Measurements from ENCODE around the gene EFCAB11. TPM values are rescaled to one million over a fixed set of nuclear protein-coding genes. Genes with fewer than 3 reads are reported as not detected.

The EFCAB11 gene
- total and polyA plus RNA-seq, 8 donors: 1.3 to 5.8 (median 2.6) TPM

- Histone ChIP-seq H3K27me3 (no peaks in the 10 kb centered on the region), H3K36me3 (no peaks in the 10 kb centered on the region), H3K9me3 (no peaks in the 10 kb centered on the region), H3K4me1 (no peaks in the 10 kb centered on the region), H3K27ac (no peak overlapping the region), H3K4me3 (no peak overlapping the region)
- DNase-seq (no peak), ATAC-seq (no peak), FAIRE-seq (no peak)
- no peak for TF ChIP-seq CTCF (IDR thresholded peaks at IDR 0.05)
- intact Hi-C loops (cut with DNase I): no loop called here
- WGBS, 2 donors: 85 to 88% methylated on average over 4 of the region's 4 CpGs
Observed at GRCh38 chr14:89781046-89781445, 173.5 kb downstream of the EFCAB11 start.

GRCh38 chr14:89779707-89780106, 174.8 kb downstream of the EFCAB11 start:
- Histone ChIP-seq H3K4me1 (no peaks in the 10 kb centered on the region), H3K4me3 (no peak overlapping the region), H3K27ac (no peak overlapping the region), H3K27me3 (no peaks in the 10 kb centered on the region), H3K9me3 (no peaks in the 10 kb centered on the region), H3K36me3 (no peaks in the 10 kb centered on the region)
- ATAC-seq (no peak), DNase-seq (no peak), FAIRE-seq (no peak)
- no peak for TF ChIP-seq CTCF (IDR thresholded peaks at IDR 0.05)
- intact Hi-C loops (cut with DNase I): no loop called here
- WGBS, 2 donors: 73% methylated on average over 7 of the region's 8 CpGs

- no peaks in the 10 kb centered on the region for H3K27me3 ChIP-seq
- no peaks in the 10 kb centered on the region for H3K9me3 ChIP-seq
- FAIRE-seq (no peak), ATAC-seq (no peak), DNase-seq (no peak)
- no peak overlapping the region for H3K27ac ChIP-seq
- H3K4me1 ChIP-seq: no peaks in the 10 kb centered on the region
- intact Hi-C loops (cut with DNase I): no loop called here
- TF ChIP-seq CTCF (IDR thresholded peaks at IDR 0.05): no peak
- H3K36me3 ChIP-seq: no peaks in the 10 kb centered on the region
- no peak overlapping the region for H3K4me3 ChIP-seq
- WGBS, 2 donors: 88 to 93% methylated on average over 3 of the region's 3 CpGs
Observed at GRCh38 chr14:89775946-89776345, 178.6 kb downstream of the EFCAB11 start.

- H3K27ac ChIP-seq: no peak overlapping the region
- no peaks in the 10 kb centered on the region for H3K4me1 ChIP-seq
- no peaks in the 10 kb centered on the region for H3K27me3 ChIP-seq
- FAIRE-seq (no peak), ATAC-seq (no peak), DNase-seq (no peak)
- intact Hi-C loops (cut with DNase I): no loop called here
- no peak overlapping the region for H3K4me3 ChIP-seq
- TF ChIP-seq CTCF (IDR thresholded peaks at IDR 0.05): no peak
- WGBS, 2 donors: 83 to 91% methylated on average over 7 of the region's 7 CpGs
- no peaks in the 10 kb centered on the region for H3K9me3 ChIP-seq
- no peaks in the 10 kb centered on the region for H3K36me3 ChIP-seq
Observed at GRCh38 chr14:89775151-89775550, 179.4 kb downstream of the EFCAB11 start.

GRCh38 chr14:89773644-89774316, 180.8 kb downstream of the EFCAB11 start:
- no peaks in the 10 kb centered on the region for H3K9me3 ChIP-seq
- intact Hi-C loops (cut with DNase I): no loop called here
- FAIRE-seq (no peak), ATAC-seq (peak; percentile 62 to 89 (median 72)), DNase-seq (peak in 2 of 6 donors; percentile 27 to 64)
- no peaks in the 10 kb centered on the region for H3K27me3 ChIP-seq
- TF ChIP-seq CTCF (IDR thresholded peaks at IDR 0.05): no peak
- H3K36me3 ChIP-seq: no peaks in the 10 kb centered on the region
- no peak overlapping the region for H3K27ac ChIP-seq
- no peaks in the 10 kb centered on the region for H3K4me1 ChIP-seq
- 37 to 39% methylated on average over 12 of the region's 12 CpGs for WGBS, 2 donors
- no peak overlapping the region for H3K4me3 ChIP-seq

Measured in pancreas (tissue), 10 donors.